Renal pelvis (tissue), 4 donors: Measurements from ENCODE around the gene EMP1. TPM values are rescaled to one million over a fixed set of nuclear protein-coding genes. Genes with fewer than 3 reads are reported as not detected.

ENCODE experiments used
- DNase-seq: peaks from one replicate; pipeline ENCODE4 v3.0.0-alpha.2; 2013
- polyA plus RNA-seq, 3 donors: library from polyadenylated mRNA; unstranded; fragments of 120-200 nt; gene quantifications; one replicate each; pipeline ENCODE4 v1.2.1, GENCODE V29; 2013; ENCODE audit not compliant: insufficient read length in 3 of 3

The EMP1 gene
- polyA plus RNA-seq, 3 donors: 83.8 to 99.3 (median 90.6) TPM

GRCh38 chr12:13215056-13215455, 18.5 kb downstream of the EMP1 start:
- DNase-seq: no peak

- no peak for DNase-seq
These were observed 22.1 kb downstream of the EMP1 start for GRCh38 chr12:13218641-13219040.

- DNase-seq: no peak
These were observed 22.8 kb downstream of the EMP1 start for GRCh38 chr12:13219320-13219719.

GRCh38 chr12:13220838-13221237, 24.3 kb downstream of the EMP1 start:
- no peak for DNase-seq

- DNase-seq: no peak
These were observed 25.6 kb downstream of the EMP1 start for GRCh38 chr12:13222076-13222475.

- no peak for DNase-seq
These were observed 26.8 kb downstream of the EMP1 start for GRCh38 chr12:13223179-13223804.

GRCh38 chr12:13223941-13224340, 27.4 kb downstream of the EMP1 start:
- no peak for DNase-seq

GRCh38 chr12:13227191-13227590, 30.7 kb downstream of the EMP1 start:
- no peak for DNase-seq

- no peak for DNase-seq
These were observed 32.1 kb downstream of the EMP1 start for GRCh38 chr12:13228579-13228978.

- DNase-seq: no peak
These were observed 33.0 kb downstream of the EMP1 start for GRCh38 chr12:13229504-13229903.

- DNase-seq: no peak
These were observed 34.0 kb downstream of the EMP1 start for GRCh38 chr12:13230500-13230899.

GRCh38 chr12:13233830-13234641, 37.5 kb downstream of the EMP1 start:
- DNase-seq: peak; percentile 54

- no peak for DNase-seq
These were observed 41.7 kb downstream of the EMP1 start for GRCh38 chr12:13238204-13238603.

GRCh38 chr12:13241833-13242488, 45.4 kb downstream of the EMP1 start:
- no peak for DNase-seq

GRCh38 chr12:13242936-13243335, 46.4 kb downstream of the EMP1 start:
- no peak for DNase-seq

- DNase-seq: no peak
These were observed 47.1 kb downstream of the EMP1 start for GRCh38 chr12:13243516-13244070.

GRCh38 chr12:13247596-13247995, 51.1 kb downstream of the EMP1 start:
- no peak for DNase-seq

GRCh38 chr12:13248964-13249363, 52.4 kb downstream of the EMP1 start:
- DNase-seq: no peak

- no peak for DNase-seq
These were observed 53.9 kb downstream of the EMP1 start for GRCh38 chr12:13250416-13250815.

- no peak for DNase-seq
These were observed 55.0 kb downstream of the EMP1 start for GRCh38 chr12:13251521-13251920.

- DNase-seq: no peak
These were observed 55.5 kb downstream of the EMP1 start for GRCh38 chr12:13252024-13252423.

- DNase-seq: no peak
These were observed 56.1 kb downstream of the EMP1 start for GRCh38 chr12:13252616-13253015.
